ENCODE results near the gene LBR.
"Not testable (repeated sequence)": the region's sequence is repeated elsewhere in the genome, so short reads cannot be mapped to it uniquely, and the experiment has no call there.

Gene LBR

GRCh38 chr1:225422795-225423517 is 4.9 kb downstream of the LBR start:
- DNase-seq (ENCODE audit: low read depth), result no peak

- DNase-seq (ENCODE audit: low read depth), result no peak
These were observed 5.7 kb downstream of the LBR start for GRCh38 chr1:225422031-225422605.

GRCh38 chr1:225418598-225418997 is 9.2 kb downstream of the LBR start:
- no peak for DNase-seq (ENCODE audit: low read depth)

- DNase-seq (ENCODE audit: low read depth), result no peak
These were observed 9.8 kb downstream of the LBR start for GRCh38 chr1:225418059-225418458.

- DNase-seq (ENCODE audit: low read depth), result no peak
These were observed 11.7 kb downstream of the LBR start for GRCh38 chr1:225415967-225416745.

- no peak for DNase-seq (ENCODE audit: low read depth)
These were observed 12.5 kb downstream of the LBR start for GRCh38 chr1:225415307-225415706.

GRCh38 chr1:225413708-225414375 is 14.0 kb downstream of the LBR start:
- DNase-seq (ENCODE audit: low read depth), result no peak

- DNase-seq (ENCODE audit: low read depth), result no peak
These were observed 15.0 kb downstream of the LBR start for GRCh38 chr1:225412803-225413351.

- no peak for DNase-seq (ENCODE audit: low read depth)
These were observed 15.5 kb downstream of the LBR start for GRCh38 chr1:225412321-225412720.

- no peak for DNase-seq (ENCODE audit: low read depth)
These were observed 17.8 kb downstream of the LBR start for GRCh38 chr1:225410036-225410435.

- no peak for DNase-seq (ENCODE audit: low read depth)
These were observed 18.8 kb downstream of the LBR start for GRCh38 chr1:225409051-225409450.

GRCh38 chr1:225408249-225408648 is 19.6 kb downstream of the LBR start:
- no peak for DNase-seq (ENCODE audit: low read depth)

GRCh38 chr1:225407755-225408154 is 20.1 kb downstream of the LBR start:
- DNase-seq (ENCODE audit: low read depth), result no peak

GRCh38 chr1:225406976-225407725 is 20.7 kb downstream of the LBR start:
- no peak for DNase-seq (ENCODE audit: low read depth)

GRCh38 chr1:225400968-225401367 is 26.9 kb downstream of the LBR start:
- no peak for DNase-seq (ENCODE audit: low read depth)

- no peak for DNase-seq (ENCODE audit: low read depth)
These were observed 31.5 kb downstream of the LBR start for GRCh38 chr1:225396357-225396756.

GRCh38 chr1:225389843-225390242 is 38.0 kb downstream of the LBR start:
- DNase-seq (ENCODE audit: low read depth), result no peak

- no peak for DNase-seq (ENCODE audit: low read depth)
These were observed 39.5 kb downstream of the LBR start for GRCh38 chr1:225388372-225388771.

GRCh38 chr1:225386860-225387259 is 41.0 kb downstream of the LBR start:
- DNase-seq (ENCODE audit: low read depth), result not testable (repeated sequence)

- DNase-seq (ENCODE audit: low read depth), result no peak
These were observed 47.1 kb downstream of the LBR start for GRCh38 chr1:225380691-225381090.

GRCh38 chr1:225378880-225379279 is 49.0 kb downstream of the LBR start:
- DNase-seq (ENCODE audit: low read depth), result no peak

GRCh38 chr1:225374996-225375395 is 52.8 kb downstream of the LBR start:
- no peak for DNase-seq (ENCODE audit: low read depth)
